H1 (cell line): ENCODE measurements around the gene SEMG2. TPM values are rescaled to one million over a fixed set of nuclear protein-coding genes. Genes with fewer than 3 reads are reported as not detected.

Experiments
- CTCF ChIA-PET: fragments of 300-600 bp; sonication (Branson Sonifier 250); formaldehyde crosslinking; loops from one replicate; lab custom pipeline; 2021; ENCODE audit not compliant: partially characterized antibody; lab: Charles Lee
- POLR2A ChIA-PET: fragments of 300-600 bp; sonication (Branson Sonifier 250); formaldehyde crosslinking; loops from one replicate; lab custom pipeline; 2021; ENCODE audit warnings: inconsistent platforms; ENCODE audit not compliant: partially characterized antibody; lab: Charles Lee
- DNase-seq, 2 experiments: peaks; one replicate each; pipeline versions ENCODE4 v3.0.0 to v3.0.0-alpha.2; 2010 to 2022; ENCODE audit warnings: low spot score in 2 of 2, low read depth in 1 of 2, mixed read lengths in 1 of 2
- FAIRE-seq: peaks from 2 replicates; lab custom pipeline; 2011; peaks lifted over from hg19 to GRCh38; lab: Jason Lieb, UNC
- H2AFZ ChIP-seq: 2 replicates; pipeline ENCODE4 v1.8.1; 2012; ENCODE audit warnings: low read length, inconsistent platforms
- H2AK5ac ChIP-seq: 2 replicates; pipeline ENCODE4 v1.6.1; 2013; ENCODE audit warnings: low read depth, low read length
- H2BK120ac ChIP-seq: replicated peaks from 2 replicates; pipeline ENCODE3; 2013; ENCODE audit warnings: low read depth, low read length, inconsistent platforms
- H2BK12ac ChIP-seq: 2 replicates; pipeline ENCODE4 v1.6.1; 2013; ENCODE audit warnings: low read depth, low read length
- H2BK15ac ChIP-seq: 2 replicates; pipeline ENCODE4 v1.6.1; 2013; ENCODE audit warnings: low read length
- H2BK20ac ChIP-seq: 2 replicates; pipeline ENCODE4 v1.6.1; 2013; ENCODE audit warnings: low read length
- H2BK5ac ChIP-seq: 2 replicates; pipeline ENCODE4 v1.6.1; 2013; ENCODE audit warnings: low read depth, low read length
- H3K14ac ChIP-seq: 2 replicates; pipeline ENCODE4 v1.6.1; 2013; ENCODE audit warnings: inconsistent platforms; ENCODE audit not compliant: insufficient read length
- H3K18ac ChIP-seq: 2 replicates; pipeline ENCODE4 v1.6.1; 2013; ENCODE audit warnings: low read length; ENCODE audit errors: extremely low read depth
- H3K23ac ChIP-seq: 2 replicates; pipeline ENCODE4 v1.6.1; 2013; ENCODE audit warnings: inconsistent platforms; ENCODE audit not compliant: insufficient read length
- H3K23me2 ChIP-seq: 2 replicates; pipeline ENCODE4 v1.6.1; 2013; ENCODE audit warnings: low read depth, low read length
- H3K27ac ChIP-seq: 2 replicates; pipeline ENCODE4 v1.6.1; 2011; ENCODE audit warnings: low read depth, low read length, inconsistent platforms
- H3K27me3 ChIP-seq, 4 experiments: replicated peaks in 1 of 4; 1 replicate in 1 of 4; 2 replicates in 3 of 4; pipeline versions ENCODE4 v1.6.1 to v1.8.1; 2011 to 2013; ENCODE audit warnings: low read length in 3 of 4, mild to moderate bottlenecking in 3 of 4, inconsistent platforms in 2 of 4, mixed read lengths in 2 of 4, moderate library complexity in 1 of 4; ENCODE audit not compliant: control insufficient read depth in 3 of 4, insufficient read depth in 3 of 4; ENCODE audit errors: extremely low read depth in 1 of 4
- H3K36me3 ChIP-seq, 4 experiments: 2 replicates each; pipeline versions ENCODE4 v1.6.1 to v1.8.1; 2011 to 2013; ENCODE audit warnings: mild to moderate bottlenecking in 4 of 4, low read length in 3 of 4, moderate library complexity in 2 of 4, control low read depth in 1 of 4, inconsistent platforms in 1 of 4; ENCODE audit not compliant: insufficient read depth in 4 of 4, control insufficient read depth in 2 of 4
- H3K4ac ChIP-seq: replicated peaks from 2 replicates; pipeline ENCODE3; 2013; ENCODE audit warnings: low read length, low read depth, mixed read lengths, inconsistent platforms; ENCODE audit not compliant: insufficient read length
- H3K4me1 ChIP-seq, 4 experiments: replicated peaks in 1 of 4; 1 replicate in 1 of 4; 2 replicates in 3 of 4; pipeline versions ENCODE4 v1.6.1 to v1.8.1; 2011 to 2013; ENCODE audit warnings: low read length in 3 of 4, inconsistent platforms in 2 of 4, mixed read lengths in 1 of 4; ENCODE audit not compliant: insufficient read depth in 4 of 4, control insufficient read depth in 3 of 4
- H3K4me2 ChIP-seq, 2 experiments: 2 replicates each; pipeline versions ENCODE4 v1.6.1 to v1.8.1; 2011 to 2013; ENCODE audit warnings: low read depth in 2 of 2, low read length in 2 of 2, control low read depth in 1 of 2, inconsistent platforms in 1 of 2, mild to moderate bottlenecking in 1 of 2; ENCODE audit not compliant: insufficient read depth in 1 of 2
- H3K4me3 ChIP-seq, 4 experiments: fragments of 200-600, 300-600 bp in 1 of 4; sonication (generic), shearing (Covaris generic), sonication (Bioruptor Twin) in 1 of 4; 2 replicates each; pipeline versions ENCODE4 v1.5.1 to v1.8.1; 2011 to 2016; ENCODE audit warnings: low read length in 4 of 4, low read depth in 3 of 4, control low read depth in 2 of 4, inconsistent platforms in 2 of 4, mild to moderate bottlenecking in 2 of 4, mixed read lengths in 1 of 4, moderate library complexity in 1 of 4; ENCODE audit not compliant: insufficient read depth in 2 of 4; ENCODE audit errors: extremely low read depth in 1 of 4
- H3K56ac ChIP-seq: replicated peaks from 2 replicates; pipeline ENCODE3; 2013; ENCODE audit warnings: low read depth, mild to moderate bottlenecking, mixed read lengths, low read length, inconsistent platforms; ENCODE audit not compliant: insufficient read length
- H3K79me1 ChIP-seq: 2 replicates; pipeline ENCODE4 v1.6.1; 2013; ENCODE audit warnings: low read depth, low read length, control low read depth
- H3K79me2 ChIP-seq, 2 experiments: 2 replicates each; pipeline versions ENCODE4 v1.6.1 to v1.8.1; 2012 to 2013; ENCODE audit warnings: low read length in 2 of 2, mild to moderate bottlenecking in 2 of 2, inconsistent platforms in 1 of 2; ENCODE audit not compliant: insufficient read depth in 2 of 2, control insufficient read depth in 1 of 2
- H3K9ac ChIP-seq, 4 experiments: replicated peaks in 1 of 4; 1 replicate in 1 of 4; 2 replicates in 3 of 4; pipeline versions ENCODE4 v1.6.1 to v1.8.1; 2011 to 2013; ENCODE audit warnings: low read depth in 3 of 4, low read length in 3 of 4, control low read depth in 2 of 4, mild to moderate bottlenecking in 2 of 4, moderate library complexity in 2 of 4, inconsistent platforms in 1 of 4; ENCODE audit errors: extremely low read depth in 1 of 4
- H3K9me3 ChIP-seq, 2 experiments: 2 replicates each; pipeline versions ENCODE4 v1.6.1 to v1.8.1; 2012 to 2013; ENCODE audit warnings: mild to moderate bottlenecking in 2 of 2, moderate library complexity in 2 of 2, control low read depth in 1 of 2, inconsistent platforms in 1 of 2, low read depth in 1 of 2, low read length in 1 of 2, mixed read lengths in 1 of 2; ENCODE audit not compliant: insufficient read depth in 2 of 2
- H4K20me1 ChIP-seq, 2 experiments: replicated peaks in 1 of 2; 2 replicates each; pipeline versions ENCODE3 to v1.8.1; 2011 to 2013; ENCODE audit warnings: inconsistent platforms in 2 of 2, low read length in 2 of 2, mild to moderate bottlenecking in 1 of 2; ENCODE audit not compliant: insufficient read depth in 2 of 2, control insufficient read depth in 1 of 2
- H4K5ac ChIP-seq: 2 replicates; pipeline ENCODE4 v1.6.1; 2013; ENCODE audit warnings: low read length, low read depth, mixed read lengths, inconsistent platforms; ENCODE audit not compliant: insufficient read length
- H4K8ac ChIP-seq: 2 replicates; pipeline ENCODE4 v1.8.0; 2013; ENCODE audit warnings: mild to moderate bottlenecking, moderate library complexity, low read length, inconsistent platforms; ENCODE audit not compliant: insufficient read depth; ENCODE audit errors: extremely low read depth
- H4K91ac ChIP-seq: replicated peaks from 2 replicates; pipeline ENCODE3; 2013; ENCODE audit warnings: low read length, mixed read lengths, inconsistent platforms; ENCODE audit not compliant: insufficient read length
- SIN3A ChIP-seq, 2 experiments: IDR thresholded peaks in 1 of 2; conservative IDR thresholded peaks in 1 of 2; 2 replicates each; pipeline ENCODE4 v1.6.1; 2011 to 2012; ENCODE audit warnings: low read length in 2 of 2, improper control_type of control experiment in 1 of 2, low read depth in 1 of 2, mild to moderate bottlenecking in 1 of 2
- WGBS, 2 experiments: shearing (Covaris generic) in 1 of 2; methylation state at CpG; one replicate each; pipeline versions ENCODE4 v1.1.6 to v1.1.7; 2013 to 2015; ENCODE audit warnings: low lambda C conversion rate in 2 of 2, mixed read lengths in 2 of 2, inconsistent platforms in 1 of 2, low coverage in 1 of 2, missing lambda C conversion rate in 1 of 2; ENCODE audit not compliant: insufficient replicate concordance in 2 of 2, insufficient coverage in 1 of 2, insufficient read length in 1 of 2; ENCODE audit errors: extremely low coverage in 1 of 2, missing lambda C conversion rate in 1 of 2; 5-methylcytosine and 5-hydroxymethylcytosine counted together
- polyA plus RNA-seq, 7 experiments: library from polyadenylated mRNA; depleted of rRNA in 3 of 7; stranded (reverse) in 5 of 7; unstranded in 2 of 7; fragments of >200 nt in 5 of 7; fragments of 200-250 nt in 2 of 7; gene quantifications; 1 replicate in 5 of 7; 2 replicates in 1 of 7; 4 replicates in 1 of 7; pipeline versions ENCODE4 v1.2.1 to v1.2.3, GENCODE V29; 2011 to 2013; ENCODE audit warnings: missing spikeins in 2 of 7, mixed read lengths in 2 of 7
- total RNA-seq: library from RNA; stranded (reverse); fragmentation: NEBNext Ultra II Directional; extraction: Animal tissue kit (Norgen Biotek cat#: 25700); gene quantifications from 2 replicates; pipeline ENCODE4 v1.2.1, GENCODE V29; 2021

Gene SEMG2
- total and polyA plus RNA-seq, 2 of the 8 experiments (the other 6 are each of a cell fraction or from before 2014, with no cell fraction given) = not detected

DNA sequence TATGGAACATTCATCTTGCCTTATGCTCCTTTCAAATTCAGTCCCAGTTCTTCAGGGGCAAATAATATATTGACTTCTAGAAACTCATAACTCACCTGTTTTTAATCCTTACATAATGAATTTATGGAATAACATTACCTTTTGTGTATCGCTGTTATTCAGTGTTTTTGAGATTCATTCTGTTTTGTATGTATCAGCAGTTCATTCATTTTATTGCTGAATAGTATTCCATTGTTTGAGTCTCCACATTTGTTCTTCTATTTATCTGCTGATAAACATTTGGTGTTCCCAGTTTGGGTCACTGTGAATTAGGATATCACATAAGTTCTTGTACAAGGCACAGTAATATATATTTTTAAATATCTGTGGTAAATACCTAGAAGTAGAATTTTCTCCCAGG lies 5.1 kb downstream of the SEMG2 start:
- H3K79me1 ChIP-seq = no peaks in the 10 kb centered on the region
- 83% methylated on average over 1 of the region's 1 CpG; no CpG with 5 or more reads in 1 of the 2 experiments for WGBS, 2 experiments
- no peak for DNase-seq
- H3K27ac ChIP-seq = no peak overlapping the region
- no peak overlapping the region for H2BK120ac ChIP-seq
- no peaks in the 10 kb centered on the region for H3K79me2 ChIP-seq
- no peaks in the 10 kb centered on the region for H4K20me1 ChIP-seq
- no peak for FAIRE-seq
- H3K4me3 ChIP-seq = no peak overlapping the region
- H3K36me3 ChIP-seq = no peaks in the 10 kb centered on the region
- H3K14ac ChIP-seq = no peak overlapping the region
- H3K4me2 ChIP-seq = no peak overlapping the region
- no peak overlapping the region for H2BK12ac ChIP-seq
- H3K18ac ChIP-seq = no peak overlapping the region
- no peak overlapping the region for H3K56ac ChIP-seq
- no peak overlapping the region for H4K91ac ChIP-seq
- H3K27me3 ChIP-seq = no peaks in the 10 kb centered on the region; a peak in 1 of 7 replicates
- CTCF ChIA-PET = interaction anchor here (1.0 to 2.0 kb wide), 2 partner anchors 27 to 87 kb away, joined by 3 to 11 read pairs; no protein-coding TSS in a partner anchor
- no peaks in the 10 kb centered on the region for H3K9me3 ChIP-seq
- H3K23me2 ChIP-seq = no peaks in the 10 kb centered on the region
- no peak overlapping the region for H2BK20ac ChIP-seq
- TF ChIP-seq SIN3A (conservative IDR thresholded peaks at IDR 0.05 in 1 of 2, IDR thresholded peaks at IDR 0.05 in 1 of 2; ENCODE audit: low read depth in 1 of 2, low read length in 2 of 2) = no peak
- POLR2A ChIA-PET = no interaction called here
- no peak overlapping the region for H4K8ac ChIP-seq
- H2BK5ac ChIP-seq = no peak overlapping the region
- no peak overlapping the region for H3K4ac ChIP-seq
- H2AK5ac ChIP-seq = no peak overlapping the region
- no peak overlapping the region for H2AFZ ChIP-seq
- H3K23ac ChIP-seq = no peak overlapping the region
- no peak overlapping the region for H2BK15ac ChIP-seq
- H3K9ac ChIP-seq = no peak overlapping the region
- no peak overlapping the region for H4K5ac ChIP-seq
- H3K4me1 ChIP-seq = no peaks in the 10 kb centered on the region
